Heart left ventricle (tissue), 13 donors: Measurements from ENCODE around the gene TMEM120A.

ENCODE experiments used
- POLR2A ChIP-seq, 2 donors: fragments of 450-650 bp; IDR thresholded peaks; one replicate each; pipeline ENCODE4 v1.6.1; 2017; ENCODE audit warnings: antibody characterized with exemption in 2 of 2, mild to moderate bottlenecking in 2 of 2, moderate library complexity in 2 of 2
- TF ChIP-seq, protein P1 (sequence below), 12 donors: fragments of 200-600 bp; sonication (generic) in 4 of 12; IDR thresholded peaks; one replicate each; pipeline versions ENCODE4 v1.5.0 to v1.8.0; 2018 to 2022; ENCODE audit warnings: antibody characterized with exemption in 12 of 12, mild to moderate bottlenecking in 5 of 12
- donor health status: ischemic (EF 13 %, LVEDD 7.1; RV severe dilation, severe dysfunction).
- donor health status: DM: no; HTN: yes; CAD: no.
- donor health status: DM: no; HTN: no; CAD: no.
- donor health status: ischemic (EF 25% LVEDD 6.9; RV normal size, moderate dysfunction).
- donor health status: ischemic (EF 25% LVEDD 5.7; RV mildly dilated, moderate dysfunction).
- donor health status: ischemic (EF 35%, LVEDD 5.7; RV mildly dilated, moderate dysfunction).
- donor health status: nonischemic (EF 11% LVEDD 7.7; RV severe dilation, severe dysfunction).
- donor health status: DM: yes; HTN: yes; CAD: no.
- donor health status: PGD.
- donor health status: ischemic (EF 29% LVEDD 5.4; RV normal size, mild dysfunction).
- donor health status: nonischemic (EF 23%, LVEDD 6.1; RV moderate dilation, normal function).

DNA sequence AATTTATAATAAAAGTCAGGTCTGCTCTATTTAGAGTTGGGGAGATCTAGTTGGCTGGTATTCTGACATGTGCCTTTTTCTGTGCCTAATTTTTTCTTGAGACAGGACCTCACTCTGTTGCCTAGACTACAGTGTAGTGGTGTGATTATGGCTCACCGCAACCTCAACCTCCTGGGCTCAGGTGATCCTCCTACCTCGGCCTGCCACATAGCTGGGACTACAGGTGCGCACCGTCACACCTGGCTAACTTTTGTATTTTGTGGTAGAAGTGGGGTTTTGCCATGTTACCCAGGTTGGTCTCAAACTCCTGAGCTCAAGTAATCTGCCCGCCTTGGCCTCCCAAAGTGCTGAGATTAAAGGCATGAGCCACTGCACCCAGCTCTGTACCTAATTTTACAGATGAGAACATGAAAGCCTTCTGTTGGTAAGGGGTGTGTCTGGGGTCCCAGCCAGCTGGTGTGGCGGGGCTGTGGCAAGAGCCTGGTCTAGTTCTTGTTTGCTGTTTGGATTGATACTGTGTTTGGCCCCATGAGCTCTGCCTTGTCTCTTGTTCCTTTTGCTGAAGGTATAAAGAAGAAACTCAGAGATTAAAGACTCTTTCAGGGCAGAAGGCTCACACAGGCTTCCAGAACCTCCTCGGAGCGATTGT, 48.1 kb downstream of the TMEM120A start:
- TF ChIP-seq POLR2A (IDR thresholded peaks at IDR 0.05), result no peak
- TF ChIP-seq, protein P1, sequence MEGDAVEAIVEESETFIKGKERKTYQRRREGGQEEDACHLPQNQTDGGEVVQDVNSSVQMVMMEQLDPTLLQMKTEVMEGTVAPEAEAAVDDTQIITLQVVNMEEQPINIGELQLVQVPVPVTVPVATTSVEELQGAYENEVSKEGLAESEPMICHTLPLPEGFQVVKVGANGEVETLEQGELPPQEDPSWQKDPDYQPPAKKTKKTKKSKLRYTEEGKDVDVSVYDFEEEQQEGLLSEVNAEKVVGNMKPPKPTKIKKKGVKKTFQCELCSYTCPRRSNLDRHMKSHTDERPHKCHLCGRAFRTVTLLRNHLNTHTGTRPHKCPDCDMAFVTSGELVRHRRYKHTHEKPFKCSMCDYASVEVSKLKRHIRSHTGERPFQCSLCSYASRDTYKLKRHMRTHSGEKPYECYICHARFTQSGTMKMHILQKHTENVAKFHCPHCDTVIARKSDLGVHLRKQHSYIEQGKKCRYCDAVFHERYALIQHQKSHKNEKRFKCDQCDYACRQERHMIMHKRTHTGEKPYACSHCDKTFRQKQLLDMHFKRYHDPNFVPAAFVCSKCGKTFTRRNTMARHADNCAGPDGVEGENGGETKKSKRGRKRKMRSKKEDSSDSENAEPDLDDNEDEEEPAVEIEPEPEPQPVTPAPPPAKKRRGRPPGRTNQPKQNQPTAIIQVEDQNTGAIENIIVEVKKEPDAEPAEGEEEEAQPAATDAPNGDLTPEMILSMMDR (IDR thresholded peaks at IDR 0.05), result no peak
